ENCODE measurements around the gene LAMTOR4.
A peak's percentile ranks its signal among the peaks of the same experiment; 100 is the strongest.

The LAMTOR4 gene

GRCh38 chr7:100157069-100157333 is 8.3 kb downstream of the LAMTOR4 start:
- no peak for DNase-seq (ENCODE audit: low read depth)
- H3K4me3 ChIP-seq (ENCODE audit: control insufficient read depth, low read depth, low read length), result peak overlapping the region; percentile 80

GRCh38 chr7:100157334-100158228 is 8.9 kb downstream of the LAMTOR4 start:
- peak overlapping the region; percentile 80 for H3K4me3 ChIP-seq (ENCODE audit: control insufficient read depth, low read depth, low read length)
- no peak for DNase-seq (ENCODE audit: low read depth)
- TF ChIP-seq, protein P1, sequence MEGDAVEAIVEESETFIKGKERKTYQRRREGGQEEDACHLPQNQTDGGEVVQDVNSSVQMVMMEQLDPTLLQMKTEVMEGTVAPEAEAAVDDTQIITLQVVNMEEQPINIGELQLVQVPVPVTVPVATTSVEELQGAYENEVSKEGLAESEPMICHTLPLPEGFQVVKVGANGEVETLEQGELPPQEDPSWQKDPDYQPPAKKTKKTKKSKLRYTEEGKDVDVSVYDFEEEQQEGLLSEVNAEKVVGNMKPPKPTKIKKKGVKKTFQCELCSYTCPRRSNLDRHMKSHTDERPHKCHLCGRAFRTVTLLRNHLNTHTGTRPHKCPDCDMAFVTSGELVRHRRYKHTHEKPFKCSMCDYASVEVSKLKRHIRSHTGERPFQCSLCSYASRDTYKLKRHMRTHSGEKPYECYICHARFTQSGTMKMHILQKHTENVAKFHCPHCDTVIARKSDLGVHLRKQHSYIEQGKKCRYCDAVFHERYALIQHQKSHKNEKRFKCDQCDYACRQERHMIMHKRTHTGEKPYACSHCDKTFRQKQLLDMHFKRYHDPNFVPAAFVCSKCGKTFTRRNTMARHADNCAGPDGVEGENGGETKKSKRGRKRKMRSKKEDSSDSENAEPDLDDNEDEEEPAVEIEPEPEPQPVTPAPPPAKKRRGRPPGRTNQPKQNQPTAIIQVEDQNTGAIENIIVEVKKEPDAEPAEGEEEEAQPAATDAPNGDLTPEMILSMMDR (IDR thresholded peaks at IDR 0.05; ENCODE audit: control insufficient read depth, insufficient read depth, low read depth, low read length, missing control alignments), result peak; percentile 37

More at GRCh38 chr7:100157069-100157333, 8.3 kb downstream of the LAMTOR4 start:
- TF ChIP-seq, protein P1 (IDR thresholded peaks at IDR 0.05; ENCODE audit: control insufficient read depth, insufficient read depth, low read depth, low read length, missing control alignments), result no peak

DNA sequence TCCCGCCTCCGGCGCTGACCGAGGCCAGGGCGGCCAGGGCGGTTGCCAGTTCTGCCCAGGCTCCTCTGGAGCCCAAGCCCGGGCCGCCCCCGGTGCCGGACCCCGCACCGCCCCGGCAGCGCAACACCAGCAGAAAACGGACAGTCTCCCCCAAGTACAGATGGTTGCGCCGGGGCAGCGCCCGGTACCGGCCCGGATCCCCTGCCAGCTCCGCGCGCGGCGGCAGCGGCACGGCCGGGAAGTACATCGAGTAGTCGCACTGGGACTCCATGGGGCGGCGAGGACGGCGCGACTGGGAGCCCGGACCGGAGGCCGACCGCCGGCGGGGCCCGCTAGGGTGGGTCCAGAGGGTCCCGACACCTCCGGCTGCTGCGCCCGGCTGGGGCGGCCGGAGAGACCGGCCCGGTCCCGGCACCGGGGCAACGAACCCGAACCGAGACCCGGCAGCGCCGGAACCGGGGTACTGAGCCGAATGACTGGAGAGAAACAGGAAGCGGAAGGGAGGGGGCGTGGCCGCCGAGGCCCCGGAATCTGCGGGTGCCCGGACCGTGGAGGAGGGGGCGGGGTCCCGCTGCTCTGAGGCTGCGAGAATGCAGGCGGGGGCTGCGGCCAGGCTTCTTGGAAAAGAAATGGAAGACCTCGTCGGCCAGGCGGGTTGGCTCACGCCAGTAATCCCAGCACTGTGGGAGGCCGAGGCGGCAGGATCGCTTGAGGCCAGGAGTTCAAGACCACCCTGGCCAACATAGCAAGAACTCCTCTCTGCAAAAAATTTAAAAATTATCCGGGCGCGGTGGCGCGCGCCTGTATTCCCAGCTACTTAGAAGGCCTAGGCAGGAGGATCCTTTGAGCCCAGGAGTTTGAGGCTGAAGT is 9.7 kb downstream of the LAMTOR4 start, which contains the start of gene TRAPPC14:
Gene TRAPPC14, minus strand, starts transcription at position 495 of the 870 bp plus-strand sequence. Its CDS starts 224 bp downstream, at position 271.
- H3K4me3 ChIP-seq (ENCODE audit: control insufficient read depth, low read depth, low read length), result peak within 1 kb of the TSS; percentile 80
- no peak for DNase-seq (ENCODE audit: low read depth)
- TF ChIP-seq, protein P1 (IDR thresholded peaks at IDR 0.05; ENCODE audit: control insufficient read depth, insufficient read depth, low read depth, low read length, missing control alignments), result no peak

DNA sequence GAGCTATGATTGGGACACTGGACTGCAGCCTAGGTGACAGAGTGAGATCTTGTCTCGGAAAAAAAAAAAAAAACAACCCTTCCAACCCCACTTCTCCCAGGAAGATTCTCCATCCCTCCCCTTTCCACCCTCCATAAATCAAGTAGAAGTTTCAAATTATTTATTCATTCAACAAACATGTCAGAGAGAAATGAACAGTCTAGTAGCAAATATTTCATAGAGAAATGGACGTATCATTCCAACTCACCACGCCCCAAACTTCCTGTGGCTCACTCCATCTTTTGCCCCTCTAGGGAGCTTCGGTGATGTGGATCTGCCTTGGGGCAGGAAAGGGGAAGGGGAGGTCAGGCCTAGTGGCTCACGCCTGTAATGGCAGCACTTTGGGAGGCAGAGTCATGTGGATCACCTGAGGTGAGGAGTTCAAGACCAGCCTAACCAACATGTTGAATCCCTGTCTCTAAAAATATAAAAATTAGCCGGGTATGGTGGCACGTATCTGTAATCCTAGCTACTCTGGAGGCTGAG is 10.4 kb downstream of the LAMTOR4 start:
- TF ChIP-seq, protein P1 (IDR thresholded peaks at IDR 0.05; ENCODE audit: control insufficient read depth, insufficient read depth, low read depth, low read length, missing control alignments), result no peak
- no peak for DNase-seq (ENCODE audit: low read depth)
- H3K4me3 ChIP-seq (ENCODE audit: control insufficient read depth, low read depth, low read length), result peak overlapping the region; percentile 80

- DNase-seq (ENCODE audit: low read depth), result no peak
- no peak overlapping the region for H3K4me3 ChIP-seq (ENCODE audit: control insufficient read depth, low read depth, low read length)
- TF ChIP-seq, protein P1 (IDR thresholded peaks at IDR 0.05; ENCODE audit: control insufficient read depth, insufficient read depth, low read depth, low read length, missing control alignments), result no peak
Observed at GRCh38 chr7:100160067-100160466, 11.3 kb downstream of the LAMTOR4 start.

GRCh38 chr7:100163006-100163531 is 14.4 kb downstream of the LAMTOR4 start:
- DNase-seq (ENCODE audit: low read depth), result no peak
- no peak overlapping the region for H3K4me3 ChIP-seq (ENCODE audit: control insufficient read depth, low read depth, low read length)
- TF ChIP-seq, protein P1 (IDR thresholded peaks at IDR 0.05; ENCODE audit: control insufficient read depth, insufficient read depth, low read depth, low read length, missing control alignments), result no peak
